ENCODE results near the gene MED17.

Gene MED17

DNA sequence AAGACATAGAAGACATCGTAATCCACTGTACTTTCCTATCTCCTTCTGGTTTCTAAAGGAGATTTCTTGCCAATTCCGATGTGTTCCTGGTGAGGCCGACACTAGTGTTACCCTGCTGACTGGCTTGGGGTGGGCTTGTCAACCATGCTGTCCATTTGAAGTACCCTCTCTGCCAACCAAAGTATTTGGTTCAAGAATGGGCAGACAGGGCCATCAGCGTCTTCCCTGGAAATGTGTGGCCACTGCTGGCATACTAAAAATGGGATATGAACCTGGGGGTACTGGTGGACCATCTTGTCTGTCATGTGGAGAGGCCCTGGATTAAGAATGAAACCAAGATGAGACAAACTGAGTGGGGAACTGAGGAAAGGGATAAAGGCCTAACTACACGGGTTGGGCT, 68.2 kb downstream of the MED17 start:
- no peaks in the 10 kb centered on the region for H3K27me3 ChIP-seq (replicated peaks; ENCODE audit: control insufficient read depth, insufficient read depth, low read length)
- H3K4me3 ChIP-seq (replicated peaks; ENCODE audit: low read depth, low read length): no peak overlapping the region
- no peak for DNase-seq (ENCODE audit: extremely low read depth, insufficient read length)
- H3K36me3 ChIP-seq (ENCODE audit: control insufficient read depth, insufficient read depth, low read length): no peaks in the 10 kb centered on the region
- TF ChIP-seq, protein P1, sequence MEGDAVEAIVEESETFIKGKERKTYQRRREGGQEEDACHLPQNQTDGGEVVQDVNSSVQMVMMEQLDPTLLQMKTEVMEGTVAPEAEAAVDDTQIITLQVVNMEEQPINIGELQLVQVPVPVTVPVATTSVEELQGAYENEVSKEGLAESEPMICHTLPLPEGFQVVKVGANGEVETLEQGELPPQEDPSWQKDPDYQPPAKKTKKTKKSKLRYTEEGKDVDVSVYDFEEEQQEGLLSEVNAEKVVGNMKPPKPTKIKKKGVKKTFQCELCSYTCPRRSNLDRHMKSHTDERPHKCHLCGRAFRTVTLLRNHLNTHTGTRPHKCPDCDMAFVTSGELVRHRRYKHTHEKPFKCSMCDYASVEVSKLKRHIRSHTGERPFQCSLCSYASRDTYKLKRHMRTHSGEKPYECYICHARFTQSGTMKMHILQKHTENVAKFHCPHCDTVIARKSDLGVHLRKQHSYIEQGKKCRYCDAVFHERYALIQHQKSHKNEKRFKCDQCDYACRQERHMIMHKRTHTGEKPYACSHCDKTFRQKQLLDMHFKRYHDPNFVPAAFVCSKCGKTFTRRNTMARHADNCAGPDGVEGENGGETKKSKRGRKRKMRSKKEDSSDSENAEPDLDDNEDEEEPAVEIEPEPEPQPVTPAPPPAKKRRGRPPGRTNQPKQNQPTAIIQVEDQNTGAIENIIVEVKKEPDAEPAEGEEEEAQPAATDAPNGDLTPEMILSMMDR (IDR thresholded peaks at IDR 0.05; ENCODE audit: insufficient read depth, low read length, poor library complexity, severe bottlenecking): no peak

DNA sequence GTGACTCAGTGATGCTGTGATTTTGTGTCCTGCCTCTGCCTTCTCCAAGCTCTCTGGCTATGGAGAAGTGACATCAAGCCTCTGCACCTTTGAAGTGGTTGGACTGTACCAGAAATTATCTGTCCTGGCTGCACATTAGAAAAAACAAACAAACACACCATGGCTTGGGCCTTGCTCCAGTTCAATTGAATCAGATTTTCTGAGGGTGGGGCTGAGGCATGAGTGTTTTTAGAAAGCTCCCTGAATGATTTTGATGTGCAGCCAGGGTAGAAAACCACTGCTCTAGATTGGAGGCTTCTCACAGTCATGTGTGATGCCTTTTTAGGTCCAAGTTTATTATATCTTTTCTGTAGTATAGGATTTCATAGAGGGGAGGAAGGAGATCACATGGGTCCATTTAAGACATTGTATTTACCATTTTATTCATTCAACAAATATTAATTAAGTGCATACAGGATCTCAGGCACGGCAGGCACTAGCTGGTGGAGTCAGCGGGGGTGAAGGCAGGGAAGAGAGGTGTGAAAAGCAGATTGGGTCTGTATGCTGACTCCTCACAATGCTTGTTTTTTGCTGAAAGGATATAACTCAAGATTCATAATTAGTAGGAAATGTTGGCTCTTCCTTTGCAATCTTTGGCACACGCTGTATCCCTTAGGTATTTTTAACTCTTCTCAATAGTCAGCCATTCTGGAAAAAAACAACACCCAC, 73.5 kb downstream of the MED17 start:
- no peaks in the 10 kb centered on the region for H3K36me3 ChIP-seq (ENCODE audit: control insufficient read depth, insufficient read depth, low read length)
- no peaks in the 10 kb centered on the region for H3K27me3 ChIP-seq (replicated peaks; ENCODE audit: control insufficient read depth, insufficient read depth, low read length)
- no peak for DNase-seq (ENCODE audit: extremely low read depth, insufficient read length)
- TF ChIP-seq, protein P1 (IDR thresholded peaks at IDR 0.05; ENCODE audit: insufficient read depth, low read length, poor library complexity, severe bottlenecking): no peak
- H3K4me3 ChIP-seq (replicated peaks; ENCODE audit: low read depth, low read length): no peak overlapping the region

DNA sequence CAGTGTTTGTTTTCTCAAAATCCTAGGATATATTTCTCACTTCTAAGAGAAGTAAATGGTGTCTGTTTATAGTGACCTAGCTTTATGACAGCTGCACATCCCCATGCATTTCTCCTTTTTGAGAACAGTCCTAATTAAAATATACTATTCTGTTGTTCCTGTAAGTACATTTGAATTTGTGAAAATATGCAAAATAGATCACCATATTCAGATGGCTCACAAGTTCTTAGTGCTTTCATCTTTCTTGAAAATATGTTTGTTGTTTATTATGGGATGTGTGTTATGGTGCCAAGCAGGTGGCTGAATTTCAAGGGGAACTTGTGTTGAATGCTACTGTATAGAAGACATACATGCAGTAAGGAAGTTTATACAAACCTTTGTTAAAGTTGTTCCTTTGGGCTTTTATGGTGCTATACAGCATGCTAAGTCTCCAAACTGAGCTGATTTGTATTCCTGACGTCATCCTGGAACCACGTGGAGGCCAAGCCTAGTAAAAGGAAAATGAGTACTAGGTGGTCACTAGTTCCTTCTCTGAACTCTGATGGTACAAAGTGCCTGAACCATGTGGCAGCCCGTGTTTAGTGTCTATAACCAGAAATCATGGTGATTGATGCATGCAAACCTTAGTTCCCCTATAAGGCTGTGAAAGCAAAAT, 74.2 kb downstream of the MED17 start:
- Histone ChIP-seq H3K4me3 (replicated peaks; ENCODE audit: low read depth, low read length) (no peak overlapping the region), H3K36me3 (ENCODE audit: control insufficient read depth, insufficient read depth, low read length) (no peaks in the 10 kb centered on the region), H3K27me3 (replicated peaks; ENCODE audit: control insufficient read depth, insufficient read depth, low read length) (no peaks in the 10 kb centered on the region)
- no peak for DNase-seq (ENCODE audit: extremely low read depth, insufficient read length)
- TF ChIP-seq, protein P1 (IDR thresholded peaks at IDR 0.05; ENCODE audit: insufficient read depth, low read length, poor library complexity, severe bottlenecking): no peak

GRCh38 chr11:93861808-93862207, 77.7 kb downstream of the MED17 start:
- no peaks in the 10 kb centered on the region for H3K27me3 ChIP-seq (replicated peaks; ENCODE audit: control insufficient read depth, insufficient read depth, low read length)
- TF ChIP-seq, protein P1 (IDR thresholded peaks at IDR 0.05; ENCODE audit: insufficient read depth, low read length, poor library complexity, severe bottlenecking): no peak
- DNase-seq (ENCODE audit: extremely low read depth, insufficient read length): no peak
- no peaks in the 10 kb centered on the region for H3K36me3 ChIP-seq (ENCODE audit: control insufficient read depth, insufficient read depth, low read length)
- H3K4me3 ChIP-seq (replicated peaks; ENCODE audit: low read depth, low read length): no peak overlapping the region

All from GM06990 (cell line).